Measurements from ENCODE around the gene SLC16A8.

The SLC16A8 gene

GRCh38 chr22:38108561-38109319 lies 24.8 kb upstream of the SLC16A8 start:
- no peak for DNase-seq (ENCODE audit: insufficient read length, low spot score)
- FAIRE-seq, result no peak
- TF ChIP-seq POLR2A (IDR thresholded peaks at IDR 0.05; ENCODE audit: low read depth, low read length), result no peak

GRCh38 chr22:38107692-38108515 lies 23.9 kb upstream of the SLC16A8 start:
- DNase-seq (ENCODE audit: insufficient read length, low spot score) (no peak), FAIRE-seq (no peak)
- no peak for TF ChIP-seq POLR2A (IDR thresholded peaks at IDR 0.05; ENCODE audit: low read depth, low read length)

GRCh38 chr22:38106814-38107578 lies 23.0 kb upstream of the SLC16A8 start:
- no peak for FAIRE-seq
- DNase-seq (ENCODE audit: insufficient read length, low spot score), result no peak
- no peak for TF ChIP-seq POLR2A (IDR thresholded peaks at IDR 0.05; ENCODE audit: low read depth, low read length)

- DNase-seq (ENCODE audit: insufficient read length, low spot score) (no peak), FAIRE-seq (no peak)
- TF ChIP-seq POLR2A (IDR thresholded peaks at IDR 0.05; ENCODE audit: low read depth, low read length), result no peak
Measured at GRCh38 chr22:38104084-38104483, 20.1 kb upstream of the SLC16A8 start.

DNA sequence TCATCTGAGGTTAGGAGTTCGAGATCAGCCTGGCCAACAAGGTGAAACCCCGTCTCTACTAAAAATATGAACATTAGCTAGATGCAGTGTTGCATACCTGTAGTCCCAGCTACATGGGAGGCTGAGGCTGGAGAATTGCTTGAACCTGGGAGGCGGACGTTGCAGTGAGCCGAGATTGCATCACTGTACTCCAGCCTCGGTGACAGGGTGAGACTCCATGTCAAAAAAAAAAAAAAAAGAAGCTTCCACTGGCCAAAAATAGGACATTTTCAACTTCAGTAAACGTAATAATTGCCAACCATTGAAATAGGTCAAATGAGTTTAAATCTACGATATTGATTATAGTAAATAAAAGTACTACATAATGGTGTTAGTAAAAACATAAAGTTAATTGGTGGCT lies 19.7 kb upstream of the SLC16A8 start:
- DNase-seq (ENCODE audit: insufficient read length, low spot score), result no peak
- no peak for FAIRE-seq
- no peak for TF ChIP-seq POLR2A (IDR thresholded peaks at IDR 0.05; ENCODE audit: low read depth, low read length)

DNA sequence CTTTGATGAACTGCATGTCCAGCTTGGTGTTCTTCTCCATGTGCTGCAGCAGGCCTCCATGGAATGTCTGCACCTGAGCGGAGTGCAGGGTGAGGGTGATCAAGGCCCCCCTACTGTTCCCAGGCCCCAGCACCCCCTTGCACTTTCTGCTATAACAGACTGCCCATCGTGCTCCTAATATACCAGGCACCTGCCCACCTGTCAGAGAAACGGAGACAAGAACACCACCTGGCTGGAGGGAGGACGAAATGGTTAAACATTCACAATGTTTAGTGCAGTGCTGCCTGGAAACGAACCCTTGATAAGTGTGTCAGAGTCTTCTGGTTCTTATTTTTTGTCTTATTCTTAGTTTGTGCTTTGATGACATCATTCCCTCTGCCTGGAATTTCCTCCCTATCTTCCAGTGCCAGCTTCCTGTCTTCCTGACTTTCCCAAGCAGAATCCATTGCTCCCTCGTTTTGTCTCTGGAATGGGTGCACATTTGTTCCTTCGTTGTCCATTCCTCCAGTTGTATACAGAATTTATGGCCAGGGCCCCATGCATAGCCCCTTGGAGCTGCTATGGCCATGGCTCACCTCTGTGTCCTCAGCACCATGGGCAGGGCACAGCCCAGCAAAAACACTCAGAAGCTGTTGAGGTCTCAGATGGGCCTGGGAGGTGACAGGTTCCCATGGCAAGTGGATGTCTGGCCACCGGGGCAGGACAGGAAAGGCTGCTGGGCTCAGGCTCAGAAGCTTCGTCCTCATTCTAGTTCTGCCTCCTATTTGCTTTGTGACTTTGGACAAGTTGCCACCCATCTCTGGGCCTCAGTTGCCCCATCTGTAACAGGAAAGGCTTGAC lies 14.6 kb upstream of the SLC16A8 start:
- no peak for FAIRE-seq
- TF ChIP-seq POLR2A (IDR thresholded peaks at IDR 0.05; ENCODE audit: low read depth, low read length), result no peak
- peak; percentile 44 for DNase-seq (ENCODE audit: insufficient read length, low spot score)

DNA sequence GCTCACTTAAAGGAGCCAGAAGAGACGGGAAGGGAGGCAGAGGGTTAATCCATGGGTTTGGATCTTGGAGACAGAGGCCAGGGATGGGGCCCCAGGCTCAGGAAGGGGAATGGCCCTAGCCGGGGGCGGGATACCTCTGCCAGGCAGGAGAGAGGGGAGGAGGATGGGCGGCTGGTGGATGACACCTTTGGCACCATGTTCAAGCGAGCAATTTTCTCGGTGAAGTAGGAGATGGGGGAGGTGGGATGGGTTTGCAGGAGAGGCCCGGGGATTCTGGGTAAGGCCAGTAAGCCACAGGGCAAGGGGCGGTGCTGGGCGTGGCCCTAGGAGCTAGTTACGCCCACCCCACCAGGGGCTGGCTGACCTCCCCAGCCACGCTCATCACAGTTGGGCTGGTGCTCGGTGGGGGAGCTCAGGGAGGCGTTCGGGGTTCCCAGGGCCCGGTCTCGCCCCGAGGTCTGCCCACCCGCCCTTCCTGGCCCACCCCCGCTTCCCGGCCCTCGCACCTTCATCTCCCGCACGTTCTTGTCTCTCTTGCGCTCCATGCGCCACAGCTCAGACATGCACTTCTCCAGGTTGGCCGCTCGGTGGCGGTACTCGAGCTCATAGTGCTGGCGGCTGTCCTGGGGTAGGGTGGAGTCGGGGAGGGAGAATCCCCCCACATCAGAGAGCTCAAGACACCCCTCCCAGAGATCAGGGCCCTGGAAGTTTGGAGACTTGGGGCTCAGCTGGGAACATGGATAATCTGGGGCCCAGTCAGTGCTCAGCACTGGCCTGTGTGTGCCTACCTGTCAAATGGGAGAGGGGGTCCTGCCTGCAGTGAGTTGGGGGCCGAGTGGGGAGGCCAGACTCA lies 13.8 kb upstream of the SLC16A8 start:
- no peak for TF ChIP-seq POLR2A (IDR thresholded peaks at IDR 0.05; ENCODE audit: low read depth, low read length)
- DNase-seq (ENCODE audit: insufficient read length, low spot score), result no peak
- FAIRE-seq, result no peak

GRCh38 chr22:38097058-38097457 lies 13.1 kb upstream of the SLC16A8 start:
- FAIRE-seq (no peak), DNase-seq (ENCODE audit: insufficient read length, low spot score) (no peak)
- TF ChIP-seq POLR2A (IDR thresholded peaks at IDR 0.05; ENCODE audit: low read depth, low read length), result no peak

DNA sequence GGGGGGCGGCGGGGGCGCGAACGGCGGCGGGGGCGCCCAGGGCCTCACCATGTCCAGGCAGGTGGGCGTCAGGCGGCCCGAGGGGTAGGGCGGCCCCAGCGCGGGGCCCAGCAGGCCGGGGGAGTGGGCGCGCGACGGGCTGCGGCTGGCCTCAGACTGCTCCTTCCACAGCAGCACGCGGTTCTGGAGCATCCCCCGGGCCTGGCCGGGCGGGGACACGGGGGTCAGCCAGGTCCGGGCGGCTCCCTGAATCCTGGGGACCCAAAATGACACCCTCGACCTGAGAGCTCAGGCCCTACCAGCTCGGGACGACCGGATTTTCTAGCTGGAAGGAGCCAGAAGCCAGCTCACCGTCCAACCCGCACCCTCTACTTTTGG lies 5.5 kb upstream of the SLC16A8 start:
- FAIRE-seq, result no peak
- no peak for TF ChIP-seq POLR2A (IDR thresholded peaks at IDR 0.05; ENCODE audit: low read depth, low read length)
- DNase-seq (ENCODE audit: insufficient read length, low spot score), result no peak

DNA sequence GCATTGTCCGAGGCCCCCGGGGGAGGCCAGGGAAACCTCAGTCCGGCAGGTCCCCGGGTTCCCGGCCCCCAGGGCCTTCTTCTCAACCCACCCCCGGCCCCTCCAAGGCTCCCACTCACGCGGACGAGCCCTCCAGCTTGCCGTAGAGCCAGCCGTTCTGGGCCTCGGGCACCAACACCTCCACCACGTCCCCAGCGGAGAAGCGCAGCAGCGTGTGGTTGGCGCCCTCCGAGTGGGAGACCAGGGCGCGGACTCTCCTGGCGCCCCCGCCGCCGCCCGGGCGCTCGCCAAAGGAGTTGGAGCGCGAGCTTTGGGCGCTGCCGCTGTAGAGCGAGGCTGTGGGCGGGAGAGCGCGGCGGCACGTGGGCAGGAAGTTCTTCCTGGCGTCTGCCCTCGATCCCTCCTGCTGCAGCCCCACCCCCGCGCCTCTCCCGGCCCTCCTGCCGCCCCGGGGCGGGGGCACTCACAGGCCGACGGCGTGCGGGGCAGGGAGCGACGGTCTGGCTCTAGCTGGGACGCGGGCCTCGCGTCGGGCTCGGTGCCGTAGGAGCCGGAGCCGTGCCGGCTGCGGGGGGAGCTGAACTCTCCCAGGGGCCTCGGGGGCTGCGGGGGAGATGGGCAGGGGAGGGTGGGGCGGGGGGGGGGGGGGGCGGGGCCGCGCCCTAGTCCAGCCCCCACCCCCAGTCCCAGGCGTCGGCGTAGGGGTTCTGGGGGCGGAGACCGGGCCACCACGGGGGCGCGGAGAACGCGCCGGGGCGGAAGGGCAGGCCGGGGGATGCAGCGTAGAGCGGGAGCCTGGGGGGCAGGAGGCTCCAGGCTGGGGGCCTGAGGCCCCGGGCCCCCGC lies 4.9 kb upstream of the SLC16A8 start:
- FAIRE-seq, result no peak
- no peak for DNase-seq (ENCODE audit: insufficient read length, low spot score)
- TF ChIP-seq POLR2A (IDR thresholded peaks at IDR 0.05; ENCODE audit: low read depth, low read length), result no peak

- no peak for FAIRE-seq
- DNase-seq (ENCODE audit: insufficient read length, low spot score), result no peak
- no peak for TF ChIP-seq POLR2A (IDR thresholded peaks at IDR 0.05; ENCODE audit: low read depth, low read length)
Measured at GRCh38 chr22:38087855-38088254, 3.9 kb upstream of the SLC16A8 start.

GRCh38 chr22:38086942-38087341 lies 3.0 kb upstream of the SLC16A8 start:
- DNase-seq (ENCODE audit: insufficient read length, low spot score) (no peak), FAIRE-seq (no peak)
- TF ChIP-seq POLR2A (IDR thresholded peaks at IDR 0.05; ENCODE audit: low read depth, low read length), result no peak

Data from H54 (cell line).